HEK293 (cell line): ENCODE measurements around the gene HS1BP3.

Experiments
- ATF2 ChIP-seq: fragments of 450-650 bp; formaldehyde crosslinking; IDR thresholded peaks from 2 replicates; pipeline ENCODE4 v1.5.1; 2016; ENCODE audit warnings: missing biosample characterization, missing genetic modification characterization, low read depth
- BCL11B ChIP-seq: fragments of 450-650 bp; formaldehyde crosslinking; IDR thresholded peaks from 2 replicates; pipeline ENCODE4 v1.5.1; 2016; ENCODE audit warnings: low read depth, missing biosample characterization, missing genetic modification characterization
- GLI4 ChIP-seq: fragments of 450-650 bp; formaldehyde crosslinking; IDR thresholded peaks from 2 replicates; pipeline ENCODE4 v1.5.1; 2016; ENCODE audit warnings: missing biosample characterization, missing genetic modification characterization
- PBX3 ChIP-seq: sonication (generic); formaldehyde crosslinking; IDR thresholded peaks from 2 replicates; pipeline ENCODE4 v1.8.1; 2022; ENCODE audit warnings: mild to moderate bottlenecking, moderate library complexity, missing genetic modification reagents

- no peak for TF ChIP-seq BCL11B (tag by site-specific recombination)
- TF ChIP-seq GLI4 (tag by site-specific recombination): no peak
- no peak for TF ChIP-seq PBX3 (CRISPR knock-in tag)
- TF ChIP-seq ATF2 (tag by site-specific recombination): no peak
Measured at GRCh38 chr2:20667151-20667530, 16.2 kb upstream of the HS1BP3 start.
